Endodermal cell (in vitro differentiated cells): ENCODE measurements around the gene DNAH8. TPM values are rescaled to one million over a fixed set of nuclear protein-coding genes. Genes with fewer than 3 reads are reported as not detected.
A peak's percentile ranks its signal among the peaks of the same experiment; 100 is the strongest.

Experiments used
- DNase-seq: peaks from one replicate; pipeline ENCODE4 v3.0.0-alpha.2; 2017
- H3K27ac ChIP-seq: 2 replicates; pipeline ENCODE4 v1.5.1; 2013; ENCODE audit warnings: mild to moderate bottlenecking, low read depth, low read length, moderate library complexity
- H3K27me3 ChIP-seq: 2 replicates; pipeline ENCODE4 v1.6.1; 2013; ENCODE audit warnings: mild to moderate bottlenecking, low read length, moderate library complexity; ENCODE audit not compliant: insufficient read depth, control insufficient read depth, poor library complexity, severe bottlenecking
- H3K36me3 ChIP-seq: 2 replicates; pipeline ENCODE4 v1.7.0; 2013; ENCODE audit warnings: mild to moderate bottlenecking, low read length, moderate library complexity; ENCODE audit not compliant: control insufficient read depth, insufficient read depth
- H3K4me1 ChIP-seq: one replicate; pipeline ENCODE4 v1.7.0; 2013; ENCODE audit warnings: low read length; ENCODE audit not compliant: control insufficient read depth, insufficient read depth
- H3K4me3 ChIP-seq: 2 replicates; pipeline ENCODE4 v1.5.1; 2013; ENCODE audit warnings: mild to moderate bottlenecking, low read length, moderate library complexity
- H3K9ac ChIP-seq: 2 replicates; pipeline ENCODE4 v1.6.1; 2013; ENCODE audit warnings: mild to moderate bottlenecking, low read length, moderate library complexity; ENCODE audit not compliant: poor library complexity, severe bottlenecking; ENCODE audit errors: extremely low read depth
- H3K9me3 ChIP-seq: 2 replicates; pipeline ENCODE4 v1.6.1; 2013; ENCODE audit warnings: mild to moderate bottlenecking, low read length, moderate library complexity; ENCODE audit not compliant: control insufficient read depth
- H3K27ac Mint-ChIP-seq: 2 replicates; pipeline ENCODE4 v1.8.0; 2020; ENCODE audit warnings: mixed read lengths
- H3K27me3 Mint-ChIP-seq: 2 replicates; pipeline ENCODE4 v1.8.0; 2021; ENCODE audit warnings: mild to moderate bottlenecking, mixed read lengths; ENCODE audit not compliant: insufficient read depth
- H3K36me3 Mint-ChIP-seq: 2 replicates; pipeline ENCODE4 v1.8.0; 2020; ENCODE audit warnings: low read depth, mixed read lengths
- H3K4me1 Mint-ChIP-seq: 2 replicates; pipeline ENCODE4 v1.8.0; 2020; ENCODE audit warnings: mixed read lengths
- H3K4me3 Mint-ChIP-seq: 2 replicates; pipeline ENCODE4 v1.8.0; 2020; ENCODE audit warnings: mild to moderate bottlenecking, moderate library complexity, mixed read lengths
- H3K9me3 Mint-ChIP-seq: 2 replicates; pipeline ENCODE4 v1.8.0; 2020; ENCODE audit warnings: mild to moderate bottlenecking, mixed read lengths
- WGBS, 2 experiments: methylation state at CpG; one replicate each; pipeline versions ENCODE4 v1.1.5 to v1.1.7; 2013; ENCODE audit warnings: missing lambda C conversion rate in 2 of 2, mixed read lengths in 1 of 2; ENCODE audit not compliant: insufficient coverage in 1 of 2, insufficient read length in 1 of 2; 5-methylcytosine and 5-hydroxymethylcytosine counted together
- total RNA-seq, 2 donors: library from RNA; stranded (reverse); fragmentation: NEBNext Ultra II Directional in 1 of 2; extraction: Animal tissue kit (Norgen Biotek cat#: 25700) in 1 of 2; gene quantifications; 2 replicates in 1 of 2; 3 replicates in 1 of 2; pipeline ENCODE4 v1.2.1, GENCODE V29; 2021
- TF ChIP-seq, protein P1 (sequence below): fragments of 200-600 bp; sonication (generic); conservative IDR thresholded peaks from 2 replicates; pipeline ENCODE4 v1.5.0; 2021; ENCODE audit warnings: antibody characterized with exemption, mild to moderate bottlenecking

The DNAH8 gene
- total RNA-seq, 2 donors from 2014 or later, result not detected

DNA sequence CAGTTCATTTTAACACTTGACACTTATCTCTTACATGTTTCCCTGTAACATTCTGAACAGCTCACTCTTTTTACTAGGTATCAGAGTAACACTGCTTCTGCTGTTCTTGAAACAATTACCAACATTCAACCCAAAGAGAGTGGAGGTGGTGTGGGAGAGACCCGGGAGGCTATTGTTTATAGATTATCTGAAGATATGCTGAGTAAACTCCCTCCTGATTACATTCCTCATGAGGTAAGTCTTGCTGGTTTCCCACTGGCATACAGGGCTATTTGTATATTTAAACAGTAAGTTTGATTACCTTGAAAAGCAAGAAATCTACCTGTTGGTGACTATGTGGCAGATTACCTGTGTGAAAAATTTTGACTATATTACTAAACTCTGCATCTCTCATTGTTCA is 293.6 kb downstream of the DNAH8 start:
- H3K4me1 Mint-ChIP-seq, result peaks cover 34% of the 10 kb centered on the region
- no peaks in the 10 kb centered on the region for H3K9me3 Mint-ChIP-seq
- Histone ChIP-seq H3K27ac (no peak overlapping the region), H3K9ac (no peak overlapping the region), H3K36me3 (no peaks in the 10 kb centered on the region), H3K4me1 (peaks cover 12% of the 10 kb centered on the region), H3K27me3 (no peaks in the 10 kb centered on the region), H3K9me3 (peaks cover 6% of the 10 kb centered on the region), H3K4me3 (peak overlapping the region; percentile 8)
- H3K4me3 Mint-ChIP-seq, result no peak overlapping the region
- DNase-seq, result no peak
- H3K36me3 Mint-ChIP-seq, result no peaks in the 10 kb centered on the region
- peaks cover 29% of the 10 kb centered on the region for H3K27me3 Mint-ChIP-seq
- TF ChIP-seq, protein P1, sequence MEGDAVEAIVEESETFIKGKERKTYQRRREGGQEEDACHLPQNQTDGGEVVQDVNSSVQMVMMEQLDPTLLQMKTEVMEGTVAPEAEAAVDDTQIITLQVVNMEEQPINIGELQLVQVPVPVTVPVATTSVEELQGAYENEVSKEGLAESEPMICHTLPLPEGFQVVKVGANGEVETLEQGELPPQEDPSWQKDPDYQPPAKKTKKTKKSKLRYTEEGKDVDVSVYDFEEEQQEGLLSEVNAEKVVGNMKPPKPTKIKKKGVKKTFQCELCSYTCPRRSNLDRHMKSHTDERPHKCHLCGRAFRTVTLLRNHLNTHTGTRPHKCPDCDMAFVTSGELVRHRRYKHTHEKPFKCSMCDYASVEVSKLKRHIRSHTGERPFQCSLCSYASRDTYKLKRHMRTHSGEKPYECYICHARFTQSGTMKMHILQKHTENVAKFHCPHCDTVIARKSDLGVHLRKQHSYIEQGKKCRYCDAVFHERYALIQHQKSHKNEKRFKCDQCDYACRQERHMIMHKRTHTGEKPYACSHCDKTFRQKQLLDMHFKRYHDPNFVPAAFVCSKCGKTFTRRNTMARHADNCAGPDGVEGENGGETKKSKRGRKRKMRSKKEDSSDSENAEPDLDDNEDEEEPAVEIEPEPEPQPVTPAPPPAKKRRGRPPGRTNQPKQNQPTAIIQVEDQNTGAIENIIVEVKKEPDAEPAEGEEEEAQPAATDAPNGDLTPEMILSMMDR, result no peak
- peak overlapping the region; percentile 74 for H3K27ac Mint-ChIP-seq
- WGBS, 2 experiments, result no CpG with 5 or more reads among the region's 1 CpG

- Histone ChIP-seq H3K9me3 (peaks cover 6% of the 10 kb centered on the region), H3K36me3 (no peaks in the 10 kb centered on the region), H3K4me3 (peak overlapping the region; percentile 17), H3K9ac (no peak overlapping the region), H3K27me3 (no peaks in the 10 kb centered on the region), H3K4me1 (peaks cover 12% of the 10 kb centered on the region), H3K27ac (no peak overlapping the region)
- 0% methylated on average over 1 of the region's 1 CpG; no CpG with 5 or more reads in 1 of the 2 experiments for WGBS, 2 experiments
- Mint-ChIP-seq H3K9me3 (no peaks in the 10 kb centered on the region), H3K36me3 (no peaks in the 10 kb centered on the region), H3K27me3 (peaks cover 32% of the 10 kb centered on the region), H3K4me1 (peaks cover 34% of the 10 kb centered on the region), H3K27ac (no peak overlapping the region), H3K4me3 (no peak overlapping the region)
- no peak for DNase-seq
- TF ChIP-seq, protein P1, result no peak
Measured at GRCh38 chr6:39009476-39009875, 294.4 kb downstream of the DNAH8 start.

DNA sequence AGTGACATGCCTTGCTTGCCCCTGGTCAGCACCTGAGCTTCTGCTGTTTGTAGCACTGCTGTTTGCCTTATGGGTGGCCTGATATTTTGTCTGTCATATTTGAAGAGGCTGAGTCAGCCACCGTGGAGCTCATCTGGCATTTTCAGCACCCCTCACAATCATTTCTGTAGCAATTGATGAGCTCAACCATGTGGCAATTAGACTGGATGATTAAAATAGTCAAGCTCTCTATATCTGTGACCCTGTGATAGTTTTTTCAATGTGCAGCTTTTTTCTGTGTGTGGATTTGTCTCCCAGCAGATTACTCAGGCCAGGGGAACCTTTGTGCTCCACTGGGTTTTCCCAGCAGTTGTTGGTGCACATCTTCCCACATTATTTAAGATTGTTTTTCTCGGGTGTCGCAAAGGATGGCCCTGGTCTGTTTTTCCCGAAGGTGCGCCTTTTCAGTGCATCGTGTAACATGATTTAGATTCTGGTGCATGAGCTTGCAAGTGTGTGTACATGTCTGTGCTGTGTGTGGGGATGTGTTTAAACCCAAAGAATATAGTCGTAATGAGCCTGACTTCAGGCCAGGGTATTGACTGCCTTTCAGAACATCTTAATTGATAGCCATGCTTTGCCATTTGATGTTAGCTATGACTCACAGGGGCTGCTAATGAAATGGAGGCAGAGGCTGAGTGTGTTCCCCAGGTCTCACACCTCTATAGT is 301.9 kb downstream of the DNAH8 start:
- Mint-ChIP-seq H3K4me3 (no peak overlapping the region), H3K36me3 (no peaks in the 10 kb centered on the region)
- TF ChIP-seq, protein P1, result no peak

More for the DNA sequence above, 301.9 kb downstream of the DNAH8 start:
- peaks cover 25% of the 10 kb centered on the region for H3K27me3 Mint-ChIP-seq
- H3K27ac Mint-ChIP-seq, result no peak overlapping the region
- H3K4me1 Mint-ChIP-seq, result no peaks in the 10 kb centered on the region
- no peak overlapping the region for H3K9ac ChIP-seq
- DNase-seq, result no peak
- H3K4me1 ChIP-seq, result no peaks in the 10 kb centered on the region
- H3K27me3 ChIP-seq, result no peaks in the 10 kb centered on the region
- no peak overlapping the region for H3K27ac ChIP-seq
- no peak overlapping the region for H3K4me3 ChIP-seq
- no peaks in the 10 kb centered on the region for H3K9me3 ChIP-seq
- no peaks in the 10 kb centered on the region for H3K36me3 ChIP-seq
- 94 to 98% methylated on average over 4 to 7 of the region's 7 CpGs for WGBS, 2 experiments
- H3K9me3 Mint-ChIP-seq, result peaks cover 2% of the 10 kb centered on the region
